GM12878 (cell line): ENCODE results near the gene PATL2. TPM values are rescaled to one million over a fixed set of nuclear protein-coding genes. Genes with fewer than 3 reads are reported as not detected.

Experiments used
- ATAC-seq: fragments of 200-7000 bp; cut with Tn5 transposase; 3 replicates; pipeline ENCODE4 v1.9.1; 2020; ENCODE audit warnings: mild to moderate bottlenecking, moderate library complexity
- BruUV-seq: library from RNA; stranded (reverse); fragments of 400-500 nt; replicated peaks from 2 replicates; lab custom pipeline; 2021; lab: Mats Ljungman, UMichigan
- CTCF ChIA-PET: fragments of 300-600 bp; sonication (Branson Sonifier 250); formaldehyde crosslinking; extraction: SDS; loops from one replicate; lab custom pipeline; 2021; ENCODE audit warnings: inconsistent platforms; lab: Yijun Ruan, JAX
- POLR2A ChIA-PET: fragments of 350-600 bp; formaldehyde crosslinking; extraction: SDS; loops from one replicate; lab custom pipeline; 2021; ENCODE audit warnings: inconsistent platforms; lab: Charles Lee
- RAD21 ChIA-PET: fragments of 300-600 bp; sonication (Branson Sonifier 250); formaldehyde crosslinking; loops from one replicate; lab custom pipeline; 2023; ENCODE audit warnings: antibody characterized with exemption; ENCODE audit not compliant: unreplicated experiment; lab: Charles Lee
- SMC1A ChIA-PET: fragments of 300-600 bp; sonication (Branson Sonifier 250); formaldehyde crosslinking; loops from one replicate; lab custom pipeline; 2023; ENCODE audit not compliant: unreplicated experiment, uncharacterized antibody; lab: Charles Lee
- DNase-seq: peaks from one replicate; pipeline ENCODE4 v3.0.0-alpha.2; 2011; ENCODE audit warnings: low read depth, low spot score
- FAIRE-seq: peaks from 3 replicates; lab custom pipeline; 2011; peaks lifted over from hg19 to GRCh38; lab: Jason Lieb, UNC
- H2AFZ ChIP-seq: 2 replicates; pipeline ENCODE4 v1.6.0; 2011; ENCODE audit warnings: low read depth, low read length, control low read depth; ENCODE audit not compliant: control insufficient read depth
- H3K27ac ChIP-seq: 2 replicates; pipeline ENCODE4 v1.5.1; 2011; ENCODE audit warnings: control low read depth; ENCODE audit not compliant: control insufficient read depth, insufficient read depth
- H3K27me3 ChIP-seq, 2 experiments: replicated peaks in 1 of 2; 2 replicates each; pipeline versions ENCODE4 v1.6.0 to v1.6.1; 2011; ENCODE audit warnings: low read length in 1 of 2; ENCODE audit not compliant: control insufficient read depth in 2 of 2, insufficient read depth in 2 of 2
- H3K36me3 ChIP-seq, 2 experiments: 2 replicates each; pipeline ENCODE4 v1.5.1; 2011; ENCODE audit warnings: low read length in 1 of 2; ENCODE audit not compliant: control insufficient read depth in 2 of 2, insufficient read depth in 2 of 2
- H3K4me1 ChIP-seq: 2 replicates; pipeline ENCODE4 v1.6.1; 2011; ENCODE audit warnings: mild to moderate bottlenecking, low read length, moderate library complexity, mixed read lengths; ENCODE audit not compliant: control insufficient read depth, insufficient read depth
- H3K4me2 ChIP-seq: 2 replicates; pipeline ENCODE4 v1.6.0; 2011; ENCODE audit warnings: control low read depth; ENCODE audit not compliant: control insufficient read depth, insufficient read depth
- H3K4me3 ChIP-seq: fragments of 200-600 bp; sonication (generic); 2 replicates; pipeline ENCODE4 v1.5.1; 2016
- H3K79me2 ChIP-seq: 2 replicates; pipeline ENCODE4 v1.6.0; 2011; ENCODE audit warnings: low read length; ENCODE audit not compliant: control insufficient read depth, insufficient read depth
- H3K9ac ChIP-seq: 2 replicates; pipeline ENCODE4 v1.8.0; 2011; ENCODE audit warnings: low read length, control low read depth, mixed read lengths; ENCODE audit not compliant: control insufficient read depth, insufficient read depth
- H3K9me3 ChIP-seq: replicated peaks from 3 replicates; pipeline ENCODE4 v1.5.1; 2011; ENCODE audit warnings: mild to moderate bottlenecking, low read length; ENCODE audit not compliant: control insufficient read depth, insufficient read depth
- H4K20me1 ChIP-seq: 2 replicates; pipeline ENCODE4 v1.6.0; 2011; ENCODE audit not compliant: control insufficient read depth, insufficient read depth
- BACH1 ChIP-seq: fragments of 450-650 bp; IDR thresholded peaks from 2 replicates; pipeline ENCODE4 v1.6.1; 2017; ENCODE audit warnings: mild to moderate bottlenecking, borderline replicate concordance
- BHLHE40 ChIP-seq, 2 experiments: fragments of 450-650 bp in 1 of 2; IDR thresholded peaks; 2 replicates each; pipeline ENCODE4 v1.6.1; 2011 to 2017; ENCODE audit warnings: low read depth in 2 of 2, borderline replicate concordance in 1 of 2, improper control_type of control experiment in 1 of 2, low read length in 1 of 2, mild to moderate bottlenecking in 1 of 2
- BRCA1 ChIP-seq: IDR thresholded peaks from 2 replicates; pipeline ENCODE4 v1.6.1; 2011; ENCODE audit warnings: low read depth, low read length, improper control_type of control experiment
- CHD1 ChIP-seq: IDR thresholded peaks from 2 replicates; pipeline ENCODE4 v1.6.1; 2012; ENCODE audit warnings: low read depth, low read length, improper control_type of control experiment
- E2F8 ChIP-seq: fragments of 450-650 bp; IDR thresholded peaks from 2 replicates; pipeline ENCODE4 v1.6.1; 2018; ENCODE audit warnings: mild to moderate bottlenecking, low read depth, moderate library complexity; ENCODE audit not compliant: partially characterized antibody
- IKZF1 ChIP-seq: fragments of 450-650 bp; conservative IDR thresholded peaks from 2 replicates; pipeline ENCODE4 v1.6.1; 2017; ENCODE audit warnings: antibody characterized with exemption, mild to moderate bottlenecking
- MLLT1 ChIP-seq: fragments of 450-650 bp; IDR thresholded peaks from 2 replicates; pipeline ENCODE4 v1.6.1; 2016; ENCODE audit warnings: mild to moderate bottlenecking
- MTA2 ChIP-seq: fragments of 450-650 bp; IDR thresholded peaks from 2 replicates; pipeline ENCODE4 v1.6.1; 2016; ENCODE audit warnings: low read depth, mild to moderate bottlenecking, moderate library complexity
- MYB ChIP-seq: fragments of 150-350 bp; IDR thresholded peaks from 2 replicates; pipeline ENCODE4 v1.6.1; 2014; ENCODE audit warnings: mild to moderate bottlenecking, low read depth, low read length, borderline replicate concordance
- NBN ChIP-seq: fragments of 450-650 bp; IDR thresholded peaks from 2 replicates; pipeline ENCODE4 v1.6.1; 2016
- NFXL1 ChIP-seq: fragments of 450-650 bp; IDR thresholded peaks from 2 replicates; pipeline ENCODE4 v1.6.1; 2017; ENCODE audit warnings: antibody characterized with exemption, mild to moderate bottlenecking, borderline replicate concordance
- NFYB ChIP-seq: IDR thresholded peaks from 2 replicates; pipeline ENCODE4 v1.6.1; 2011; ENCODE audit warnings: low read depth, mild to moderate bottlenecking, low read length, improper control_type of control experiment, moderate library complexity; ENCODE audit not compliant: insufficient read depth
- POLR2AphosphoS5 ChIP-seq: IDR thresholded peaks from 2 replicates; pipeline ENCODE4 v1.6.1; 2011; ENCODE audit warnings: mild to moderate bottlenecking, low read length, inconsistent platforms
- SMAD1 ChIP-seq: fragments of 450-650 bp; IDR thresholded peaks from 2 replicates; pipeline ENCODE4 v1.6.1; 2018; ENCODE audit warnings: mild to moderate bottlenecking, low read depth; ENCODE audit not compliant: partially characterized antibody
- SMC3 ChIP-seq: IDR thresholded peaks from 2 replicates; pipeline ENCODE4 v1.6.1; 2011; ENCODE audit warnings: low read length, improper control_type of control experiment, borderline replicate concordance
- SP1 ChIP-seq: IDR thresholded peaks from one replicate; pipeline ENCODE4 v1.6.1; 2011; ENCODE audit warnings: low read depth, low read length
- SREBF2 ChIP-seq: IDR thresholded peaks from 2 replicates; pipeline ENCODE4 v1.6.1; 2012; ENCODE audit warnings: mild to moderate bottlenecking, low read length
- TCF12 ChIP-seq: IDR thresholded peaks from 2 replicates; pipeline ENCODE4 v1.6.1; 2011; ENCODE audit warnings: low read depth, mild to moderate bottlenecking, low read length
- WGBS: methylation state at CpG from one replicate; pipeline ENCODE4 v1.1.6; 2016; ENCODE audit warnings: low lambda C conversion rate; ENCODE audit not compliant: insufficient replicate concordance, insufficient coverage; ENCODE audit errors: missing lambda C conversion rate; 5-methylcytosine and 5-hydroxymethylcytosine counted together
- in situ Hi-C: fragments of 300-500 bp; cut with MboI; formaldehyde crosslinking; loops from 9 replicates; pipeline ENCODE4 v1.14.3; 2018; ENCODE audit warnings: mixed read lengths
- intact Hi-C: fragments of 100-400 bp; cut with micrococcal nuclease; formaldehyde crosslinking; loops from one replicate; pipeline ENCODE4 v1.14.2; 2022; ENCODE audit not compliant: unreplicated experiment
- polyA plus RNA-seq, 11 experiments: library from polyadenylated mRNA; depleted of rRNA in 4 of 11; unstranded in 6 of 11; stranded (reverse) in 5 of 11; fragments of >200 nt; fragmentation: Nextera tagmentation in 4 of 11; fragmentation: Illumina TruSeq in 1 of 11; extraction: Ambion mirVana in 4 of 11; extraction: Trizol in 1 of 11; gene quantifications; 1 replicate in 1 of 11; 2 replicates in 10 of 11; pipeline versions ENCODE4 v1.2.1 to v1.2.3, GENCODE V29; 2011 to 2016; ENCODE audit warnings: inconsistent platforms in 2 of 11, missing spikeins in 2 of 11, low read depth in 1 of 11
- total RNA-seq, 4 experiments: library from RNA; depleted of rRNA in 3 of 4; stranded (reverse); fragments of >200 nt in 3 of 4; fragmentation: Illumina TruSeq in 1 of 4; extraction: Trizol in 1 of 4; gene quantifications; 2 replicates each; pipeline versions ENCODE4 v1.2.1 to v1.2.3, GENCODE V29; 2013 to 2021
- TF ChIP-seq, protein P1 (sequence below): IDR thresholded peaks from 2 replicates; pipeline ENCODE4 v1.6.1; 2011; ENCODE audit warnings: low read depth, mild to moderate bottlenecking, low read length, moderate library complexity, borderline replicate concordance; ENCODE audit errors: extremely low read depth

The PATL2 gene
- total and polyA plus RNA-seq, 10 of the 15 experiments (the other 5 are each of a cell fraction or from before 2014, with no cell fraction given): 4.2 to 16.2 (median 12.1) TPM

DNA sequence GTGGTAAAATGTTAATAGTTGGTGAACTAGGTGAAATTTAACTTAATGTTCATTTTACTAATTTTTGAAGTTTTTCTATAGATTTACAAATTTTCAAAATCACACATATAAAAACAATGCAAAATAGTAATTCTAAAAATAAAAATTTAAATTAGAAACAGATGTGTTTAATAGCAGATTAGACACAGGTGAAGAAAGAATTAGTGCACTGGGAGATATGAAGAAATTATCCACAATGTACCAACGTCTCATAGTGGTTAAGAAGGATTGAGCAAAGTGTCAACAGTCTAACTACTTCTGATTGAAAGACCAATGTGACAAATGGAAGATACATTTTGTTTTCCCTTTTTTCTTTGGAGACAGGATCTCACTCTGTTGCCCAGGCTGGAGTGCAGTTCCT, 74.1 kb downstream of the PATL2 start:
- CTCF ChIA-PET: interaction anchor here (0.7 to 1.7 kb wide), 3 partner anchors 8 to 53 kb away, joined by 3 to 7 read pairs (median 5); no protein-coding TSS in a partner anchor
- intact Hi-C loops: no loop called here

More for the DNA sequence above, 74.1 kb downstream of the PATL2 start:
- ATAC-seq (no peak), FAIRE-seq (no peak), DNase-seq (no peak)
- Histone ChIP-seq H3K4me2 (no peak overlapping the region), H3K27ac (no peak overlapping the region), H3K4me3 (no peak overlapping the region), H3K4me1 (no peaks in the 10 kb centered on the region), H3K9me3 (peaks cover 4% of the 10 kb centered on the region; the same call in 2 of the 3 replicates), H3K27me3 (no peaks in the 10 kb centered on the region), H3K9ac (no peak overlapping the region), H4K20me1 (no peaks in the 10 kb centered on the region), H3K36me3 (peaks cover 0 to 34% of the 10 kb centered on the region in 2 experiments; a peak in 3 of 4 replicates), H2AFZ (no peak overlapping the region), H3K79me2 (no peaks in the 10 kb centered on the region; the same call in 1 of the 2 replicates)
- ChIA-PET SMC1A (interaction anchor here (0.7 to 1.4 kb wide), 2 partner anchors 10 to 17 kb away, joined by 3 read pairs; no protein-coding TSS in a partner anchor), RAD21 (no interaction called here), POLR2A (no interaction called here)
- in situ Hi-C loops: no loop called here
- no TSS peak for BruUV-seq
- TF ChIP-seq SREBF2 (no peak), MTA2 (no peak), BHLHE40 (IDR thresholded peaks at IDR 0.05; ENCODE audit: borderline replicate concordance in 1 of 2, low read depth in 2 of 2, low read length in 1 of 2) (no peak), MYB (no peak), BRCA1 (no peak), NFXL1 (no peak), IKZF1 (no peak), CHD1 (no peak), POLR2AphosphoS5 (no peak), TCF12 (no peak), NFYB (no peak), E2F8 (no peak), MLLT1 (no peak), BACH1 (no peak), NBN (no peak), SMC3 (no peak), SP1 (no peak), SMAD1 (no peak)
- TF ChIP-seq, protein P1, sequence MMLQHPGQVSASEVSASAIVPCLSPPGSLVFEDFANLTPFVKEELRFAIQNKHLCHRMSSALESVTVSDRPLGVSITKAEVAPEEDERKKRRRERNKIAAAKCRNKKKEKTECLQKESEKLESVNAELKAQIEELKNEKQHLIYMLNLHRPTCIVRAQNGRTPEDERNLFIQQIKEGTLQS: no peak
- 55% methylated on average over 1 of the region's 1 CpG for WGBS
